Lower leg skin (tissue), 4 donors: ENCODE results near the gene GPHA2. TPM values are rescaled to one million over a fixed set of nuclear protein-coding genes. Genes with fewer than 3 reads are reported as not detected.
"Not testable (repeated sequence)": the region's sequence is repeated elsewhere in the genome, so short reads cannot be mapped to it uniquely, and the experiment has no call there.

Experiments used
- DNase-seq, 2 donors: peaks; one replicate each; pipeline ENCODE4 v3.0.0-alpha.2; 2019; ENCODE audit warnings: low spot score in 2 of 2
- H3K4me3 ChIP-seq: fragments of 200-600 bp; sonication (generic); 2 replicates; pipeline ENCODE4 v1.5.1; 2017; ENCODE audit warnings: mild to moderate bottlenecking, low read depth; ENCODE audit not compliant: poor library complexity, severe bottlenecking
- CTCF ChIP-seq, 3 donors: fragments of 450-650 bp; IDR thresholded peaks; one replicate each; pipeline ENCODE4 v1.5.1; 2016; ENCODE audit warnings: antibody characterized with exemption in 3 of 3, mild to moderate bottlenecking in 3 of 3, moderate library complexity in 2 of 3
- POLR2A ChIP-seq, 2 donors: fragments of 450-650 bp; IDR thresholded peaks; one replicate each; pipeline ENCODE4 v1.6.1; 2016 to 2017; ENCODE audit warnings: antibody characterized with exemption in 2 of 2, mild to moderate bottlenecking in 1 of 2, moderate library complexity in 1 of 2
- WGBS, 2 donors: methylation state at CpG; one replicate each; pipeline ENCODE4 v1.1.5; 2018; 5-methylcytosine and 5-hydroxymethylcytosine counted together
- intact Hi-C: fragments of 100-400 bp; cut with DNase I; formaldehyde crosslinking; loops from one replicate; pipeline ENCODE4 v1.15.0; 2023; ENCODE audit warnings: low total_unique reads
- total RNA-seq, 4 donors: library from RNA; depleted of rRNA; stranded (reverse); fragments of >200 nt; gene quantifications; one replicate each; pipeline ENCODE4 v1.1.0, GENCODE V29; 2016

GPHA2 gene, protein sequence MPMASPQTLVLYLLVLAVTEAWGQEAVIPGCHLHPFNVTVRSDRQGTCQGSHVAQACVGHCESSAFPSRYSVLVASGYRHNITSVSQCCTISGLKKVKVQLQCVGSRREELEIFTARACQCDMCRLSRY
- total RNA-seq: not detected

GRCh38 chr11:64935359-64936081 is at the start of gene GPHA2:
TSS of gene GPHA2 (minus strand) at chr11:64935893. CDS start at chr11:64935460, 433 bp downstream.
- intact Hi-C loops: loop anchor here (5.0 kb wide), 1 partner anchor 728 kb away; the partner anchor contains the start of gene FERMT3
- peak in 1 of 2 donors; percentile 69 for DNase-seq
- WGBS, 2 donors: 46 to 53% methylated on average over 14 of the region's 14 CpGs
- TF ChIP-seq CTCF (IDR thresholded peaks at IDR 0.05) (no peak), POLR2A (IDR thresholded peaks at IDR 0.05) (no peak)
- H3K4me3 ChIP-seq: no peak within 1 kb of the TSS

DNA sequence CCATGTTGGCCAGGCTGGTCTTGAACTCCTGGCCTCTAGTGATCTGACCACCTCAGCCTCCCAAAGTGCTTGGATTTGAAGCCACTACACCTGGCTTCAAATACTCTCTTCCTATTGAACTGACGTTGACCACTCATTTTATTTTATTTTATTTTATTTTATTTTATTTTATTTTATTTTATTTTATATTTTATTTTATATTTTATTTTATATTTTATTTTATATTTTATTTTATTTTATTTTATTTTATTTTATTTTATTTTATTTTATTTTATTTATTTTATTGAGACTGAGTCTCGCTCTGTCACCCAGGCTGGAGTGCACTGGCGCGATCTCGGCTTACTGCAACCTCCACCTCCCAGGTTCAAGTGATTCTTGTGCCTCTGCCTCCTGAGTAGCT is 47.6 kb upstream of the GPHA2 start:
- DNase-seq, intact Hi-C loops, H3K4me3 ChIP-seq: not testable (repeated sequence)
- WGBS, 2 donors: 91 to 96% methylated on average over 5 of the region's 5 CpGs

- TF ChIP-seq POLR2A (IDR thresholded peaks at IDR 0.05): no peak
- no peak for TF ChIP-seq CTCF (IDR thresholded peaks at IDR 0.05)
- intact Hi-C loops: no loop called here
- no peak for DNase-seq
- no peak overlapping the region for H3K4me3 ChIP-seq
- 56 to 62% methylated on average over 2 of the region's 2 CpGs for WGBS, 2 donors
These were observed 41.0 kb upstream of the GPHA2 start for GRCh38 chr11:64976651-64977050.

DNA sequence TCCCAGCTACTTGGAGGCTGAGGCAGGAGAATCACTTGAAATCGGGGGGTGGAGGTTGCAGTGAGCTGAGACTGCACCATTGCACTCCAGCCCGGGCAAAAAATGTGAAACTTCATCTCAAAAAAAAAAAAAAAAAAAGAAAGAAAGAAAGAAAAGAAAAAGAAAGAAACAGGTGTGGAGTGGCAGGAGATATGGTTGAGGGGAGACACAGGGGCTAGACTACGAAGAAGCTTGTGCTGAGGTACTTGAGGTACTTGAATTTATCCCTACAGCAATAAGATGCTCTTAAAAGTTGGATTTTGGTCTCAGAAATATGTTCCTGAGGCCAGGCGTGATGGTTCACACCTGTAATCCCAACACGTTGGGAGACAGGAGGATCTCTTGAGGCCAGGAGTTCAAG is 38.4 kb upstream of the GPHA2 start:
- WGBS, 2 donors: 69 to 88% methylated on average over 5 of the region's 5 CpGs
- no peak overlapping the region for H3K4me3 ChIP-seq
- intact Hi-C loops: no loop called here
- no peak for TF ChIP-seq CTCF (IDR thresholded peaks at IDR 0.05)
- no peak for TF ChIP-seq POLR2A (IDR thresholded peaks at IDR 0.05)
- DNase-seq: no peak

DNA sequence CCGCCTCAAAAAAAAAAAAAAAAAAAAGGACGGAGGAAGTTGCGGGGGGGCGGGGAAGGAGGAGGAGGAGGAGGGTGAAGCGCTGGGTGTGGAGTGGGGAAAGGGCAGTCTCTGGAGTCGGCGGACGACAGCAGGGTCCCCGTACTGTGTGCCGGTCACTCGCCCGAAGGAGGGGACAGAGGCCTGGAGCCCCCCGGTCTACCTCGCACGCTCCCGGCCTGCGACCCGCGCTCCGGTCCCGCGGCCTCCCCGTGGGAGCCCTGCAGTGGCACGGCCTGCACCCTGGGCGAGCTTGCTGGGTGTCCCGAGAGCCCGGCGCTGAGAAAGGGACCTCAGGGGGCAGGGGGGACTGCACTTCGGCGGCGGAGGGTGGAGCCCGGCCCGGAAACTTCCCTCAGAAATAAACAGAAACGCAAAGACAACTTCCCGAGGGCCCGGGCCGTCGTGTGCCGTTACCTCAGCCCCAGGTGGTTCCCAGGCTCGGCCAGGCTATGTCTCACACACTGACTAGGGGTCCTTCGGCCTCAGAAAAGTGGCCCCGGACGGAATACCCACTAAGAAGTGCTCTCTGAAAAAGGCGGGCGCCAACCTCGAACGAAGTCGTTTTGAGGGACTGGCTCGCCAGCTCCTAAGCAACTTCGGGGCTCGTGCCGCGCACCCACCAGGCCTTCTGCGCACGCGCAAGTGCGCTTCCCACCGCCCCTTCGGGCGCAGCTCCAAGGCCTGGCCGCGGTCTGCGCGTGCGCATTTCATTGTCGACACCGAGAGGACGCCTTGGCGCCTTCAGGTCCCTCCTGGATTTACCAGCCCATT is 35.9 kb upstream of the GPHA2 start, which contains the start of gene MAJIN:
Gene MAJIN (minus strand): TSS at position 688 of the 813 bp plus-strand sequence. CDS start 12,703 bp downstream, outside the sequence.
- intact Hi-C loops: no loop called here
- peak; percentile 49 to 96 for DNase-seq
- WGBS, 2 donors: 27% methylated on average over 64 to 68 of the region's 69 CpGs
- no peak for TF ChIP-seq CTCF (IDR thresholded peaks at IDR 0.05)
- no peak for TF ChIP-seq POLR2A (IDR thresholded peaks at IDR 0.05)
- H3K4me3 ChIP-seq: no peak within 1 kb of the TSS

- 52 to 56% methylated on average over 8 of the region's 8 CpGs for WGBS, 2 donors
- H3K4me3 ChIP-seq: no peak overlapping the region
- intact Hi-C loops: no loop called here
- TF ChIP-seq CTCF (IDR thresholded peaks at IDR 0.05) (no peak), POLR2A (IDR thresholded peaks at IDR 0.05) (no peak)
- peak in 1 of 2 donors; percentile 17 for DNase-seq
These were observed 35.0 kb upstream of the GPHA2 start for GRCh38 chr11:64970731-64971151.
